Keratinocyte (primary cell): ENCODE data around the gene MYCBPAP.

Experiments
- CTCF ChIP-seq, 3 experiments: IDR thresholded peaks in 1 of 3; conservative IDR thresholded peaks in 1 of 3; optimal IDR thresholded peaks in 1 of 3; 2 replicates in 2 of 3; 3 replicates in 1 of 3; pipeline versions ENCODE3 to v1.5.1; 2011; ENCODE audit warnings: low read length in 3 of 3, mild to moderate bottlenecking in 3 of 3, moderate library complexity in 2 of 3, control low read depth in 1 of 3, inconsistent platforms in 1 of 3; ENCODE audit not compliant: insufficient read depth in 2 of 3; ENCODE audit errors: extremely low read depth in 1 of 3
- EZH2 ChIP-seq: IDR thresholded peaks from one replicate; pipeline ENCODE4 v1.6.1; 2012; ENCODE audit warnings: inconsistent platforms, mild to moderate bottlenecking, low read length, moderate library complexity

GRCh38 chr17:50569592-50569991 lies 61.4 kb downstream of the MYCBPAP start:
- no peak for TF ChIP-seq CTCF (optimal IDR thresholded peaks at IDR 0.05 in 1 of 3, IDR thresholded peaks at IDR 0.05 in 1 of 3, conservative IDR thresholded peaks at IDR 0.05 in 1 of 3; ENCODE audit: extremely low read depth in 1 of 3, insufficient read depth in 2 of 3, low read length in 3 of 3)
- no peak for TF ChIP-seq EZH2
